ENCODE measurements around the gene RIPK3. TPM values are rescaled to one million over a fixed set of nuclear protein-coding genes. Genes with fewer than 3 reads are reported as not detected.

RIPK3 gene
- total and polyA plus RNA-seq, 4 donors = 1.0 to 2.9 (median 1.9) TPM

DNA sequence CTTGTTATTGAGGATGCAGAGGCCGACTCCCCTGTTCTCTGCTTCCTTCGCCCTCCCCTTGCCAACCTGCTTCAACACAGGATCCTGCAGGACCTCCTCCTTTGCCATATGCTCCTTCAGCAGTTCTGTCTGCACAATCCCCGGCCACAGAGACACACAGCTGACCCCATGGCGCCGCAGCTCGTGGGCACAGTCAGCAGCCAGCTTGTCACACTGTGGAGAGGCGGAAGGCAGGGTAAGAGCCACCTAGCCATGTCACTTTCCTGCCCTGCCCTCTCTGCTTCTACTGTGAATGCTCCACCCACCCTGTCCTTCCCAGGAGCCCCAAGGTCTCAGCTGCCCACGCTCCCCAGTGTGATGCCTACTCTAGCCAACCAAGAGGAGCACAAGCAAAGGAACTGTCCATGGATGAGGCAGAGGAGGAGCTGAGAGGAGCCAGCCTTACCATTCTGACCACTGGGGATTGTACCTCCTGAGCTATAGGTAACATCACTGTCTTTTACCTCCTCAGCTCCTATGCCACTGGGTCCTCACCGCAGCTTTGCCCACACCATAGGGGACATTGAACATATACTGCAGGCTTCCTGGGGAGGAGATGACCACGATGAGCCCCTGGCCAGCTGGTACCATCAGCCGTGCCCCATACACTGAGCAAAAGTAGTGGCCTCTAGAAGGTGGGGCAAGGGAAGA, 47.5 kb downstream of the RIPK3 start:
- TF ChIP-seq, protein P1, sequence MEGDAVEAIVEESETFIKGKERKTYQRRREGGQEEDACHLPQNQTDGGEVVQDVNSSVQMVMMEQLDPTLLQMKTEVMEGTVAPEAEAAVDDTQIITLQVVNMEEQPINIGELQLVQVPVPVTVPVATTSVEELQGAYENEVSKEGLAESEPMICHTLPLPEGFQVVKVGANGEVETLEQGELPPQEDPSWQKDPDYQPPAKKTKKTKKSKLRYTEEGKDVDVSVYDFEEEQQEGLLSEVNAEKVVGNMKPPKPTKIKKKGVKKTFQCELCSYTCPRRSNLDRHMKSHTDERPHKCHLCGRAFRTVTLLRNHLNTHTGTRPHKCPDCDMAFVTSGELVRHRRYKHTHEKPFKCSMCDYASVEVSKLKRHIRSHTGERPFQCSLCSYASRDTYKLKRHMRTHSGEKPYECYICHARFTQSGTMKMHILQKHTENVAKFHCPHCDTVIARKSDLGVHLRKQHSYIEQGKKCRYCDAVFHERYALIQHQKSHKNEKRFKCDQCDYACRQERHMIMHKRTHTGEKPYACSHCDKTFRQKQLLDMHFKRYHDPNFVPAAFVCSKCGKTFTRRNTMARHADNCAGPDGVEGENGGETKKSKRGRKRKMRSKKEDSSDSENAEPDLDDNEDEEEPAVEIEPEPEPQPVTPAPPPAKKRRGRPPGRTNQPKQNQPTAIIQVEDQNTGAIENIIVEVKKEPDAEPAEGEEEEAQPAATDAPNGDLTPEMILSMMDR (IDR thresholded peaks at IDR 0.05; ENCODE audit: low read depth, low read length, missing input control) = no peak
- TF ChIP-seq NR2F2 (IDR thresholded peaks at IDR 0.05) (no peak), HNF4A (conservative IDR thresholded peaks at IDR 0.05) (no peak), SP1 (IDR thresholded peaks at IDR 0.05) (no peak), FOXA1 (IDR thresholded peaks at IDR 0.05) (no peak), HNF4G (IDR thresholded peaks at IDR 0.05) (no peak), RXRA (IDR thresholded peaks at IDR 0.05) (no peak), EGR1 (IDR thresholded peaks at IDR 0.05; ENCODE audit: low read depth in 2 of 2) (no peak), GABPA (IDR thresholded peaks at IDR 0.05 in 1 of 2, conservative IDR thresholded peaks at IDR 0.05 in 1 of 2) (no peak), TAF1 (conservative IDR thresholded peaks at IDR 0.05) (no peak), FOXA2 (IDR thresholded peaks at IDR 0.05) (no peak), YY1 (IDR thresholded peaks at IDR 0.05) (no peak), RAD21 (IDR thresholded peaks at IDR 0.05) (no peak), REST (IDR thresholded peaks at IDR 0.05) (no peak), JUND (IDR thresholded peaks at IDR 0.05) (no peak)
- TF ChIP-seq, protein P2, sequence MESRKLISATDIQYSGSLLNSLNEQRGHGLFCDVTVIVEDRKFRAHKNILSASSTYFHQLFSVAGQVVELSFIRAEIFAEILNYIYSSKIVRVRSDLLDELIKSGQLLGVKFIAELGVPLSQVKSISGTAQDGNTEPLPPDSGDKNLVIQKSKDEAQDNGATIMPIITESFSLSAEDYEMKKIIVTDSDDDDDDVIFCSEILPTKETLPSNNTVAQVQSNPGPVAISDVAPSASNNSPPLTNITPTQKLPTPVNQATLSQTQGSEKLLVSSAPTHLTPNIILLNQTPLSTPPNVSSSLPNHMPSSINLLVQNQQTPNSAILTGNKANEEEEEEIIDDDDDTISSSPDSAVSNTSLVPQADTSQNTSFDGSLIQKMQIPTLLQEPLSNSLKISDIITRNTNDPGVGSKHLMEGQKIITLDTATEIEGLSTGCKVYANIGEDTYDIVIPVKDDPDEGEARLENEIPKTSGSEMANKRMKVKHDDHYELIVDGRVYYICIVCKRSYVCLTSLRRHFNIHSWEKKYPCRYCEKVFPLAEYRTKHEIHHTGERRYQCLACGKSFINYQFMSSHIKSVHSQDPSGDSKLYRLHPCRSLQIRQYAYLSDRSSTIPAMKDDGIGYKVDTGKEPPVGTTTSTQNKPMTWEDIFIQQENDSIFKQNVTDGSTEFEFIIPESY (IDR thresholded peaks at IDR 0.05) = no peak
- TF ChIP-seq, protein P3, sequence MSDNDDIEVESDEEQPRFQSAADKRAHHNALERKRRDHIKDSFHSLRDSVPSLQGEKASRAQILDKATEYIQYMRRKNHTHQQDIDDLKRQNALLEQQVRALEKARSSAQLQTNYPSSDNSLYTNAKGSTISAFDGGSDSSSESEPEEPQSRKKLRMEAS (IDR thresholded peaks at IDR 0.05) = no peak
- TF ChIP-seq, protein P4, sequence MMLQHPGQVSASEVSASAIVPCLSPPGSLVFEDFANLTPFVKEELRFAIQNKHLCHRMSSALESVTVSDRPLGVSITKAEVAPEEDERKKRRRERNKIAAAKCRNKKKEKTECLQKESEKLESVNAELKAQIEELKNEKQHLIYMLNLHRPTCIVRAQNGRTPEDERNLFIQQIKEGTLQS (IDR thresholded peaks at IDR 0.05) = no peak
- Histone ChIP-seq H3K4me1 (ENCODE audit: control insufficient read depth in 4 of 4, insufficient read depth in 4 of 4, low read length in 3 of 4) (peaks cover 2 to 48% (median 47%) of the 10 kb centered on the region in 4 donors), H3K27ac (ENCODE audit: low read depth in 1 of 2, low read length in 2 of 2) (no peak overlapping the region), H3K36me3 (ENCODE audit: control insufficient read depth in 4 of 4, insufficient read depth in 3 of 4, low read depth in 1 of 4, low read length in 3 of 4) (peaks cover 5 to 39% (median 25%) of the 10 kb centered on the region in 4 donors), H3K9ac (ENCODE audit: low read depth in 1 of 2, low read length in 2 of 2) (no peak overlapping the region), H3K9me3 (ENCODE audit: control insufficient read depth in 4 of 4, low read length in 3 of 4) (no peaks in the 10 kb centered on the region), H3K4me3 (ENCODE audit: low read depth in 1 of 3, low read length in 3 of 3) (no peak overlapping the region), H3K27me3 (ENCODE audit: control insufficient read depth in 4 of 4, insufficient read depth in 4 of 4, low read length in 3 of 4) (no peaks in the 10 kb centered on the region)
- WGBS = 85% methylated on average over 11 of the region's 11 CpGs
- DNase-seq (ENCODE audit: low spot score) = no peak

Data from liver (tissue), 9 donors.